ENCODE measurements around the gene NOL12.
"Not testable (repeated sequence)": the region's sequence is repeated elsewhere in the genome, so short reads cannot be mapped to it uniquely, and the experiment has no call there.

NOL12 gene

GRCh38 chr22:37654563-37655251 lies 31.4 kb upstream of the NOL12 start:
- TF ChIP-seq CTCF (conservative IDR thresholded peaks at IDR 0.05), result no peak
- no peak overlapping the region for H3K27ac ChIP-seq

- no peak overlapping the region for H3K27ac ChIP-seq
- TF ChIP-seq CTCF (conservative IDR thresholded peaks at IDR 0.05), result no peak
Observed at GRCh38 chr22:37655252-37655563, 30.9 kb upstream of the NOL12 start.

- not testable (repeated sequence) for H3K27ac ChIP-seq
Observed at GRCh38 chr22:37656583-37656982, 29.6 kb upstream of the NOL12 start.

- peak overlapping the region; percentile 77 for H3K27ac ChIP-seq
- TF ChIP-seq CTCF (conservative IDR thresholded peaks at IDR 0.05), result no peak
Observed at GRCh38 chr22:37657590-37658132, 28.5 kb upstream of the NOL12 start.

- no peak for TF ChIP-seq CTCF (conservative IDR thresholded peaks at IDR 0.05)
- peak within 1 kb of the TSS; percentile 77 for H3K27ac ChIP-seq
Observed at GRCh38 chr22:37658133-37659065, 27.7 kb upstream of the NOL12 start, which contains the start of gene PDXP. TSS of gene PDXP (plus strand) at chr22:37658723. CDS start at chr22:37658783, 60 bp downstream.

GRCh38 chr22:37659066-37659896 lies 26.9 kb upstream of the NOL12 start:
- no peak for TF ChIP-seq CTCF (conservative IDR thresholded peaks at IDR 0.05)
- peak overlapping the region; percentile 77 for H3K27ac ChIP-seq

- TF ChIP-seq CTCF (conservative IDR thresholded peaks at IDR 0.05), result no peak
- peak overlapping the region; percentile 77; the same call in 1 of the 2 replicates for H3K27ac ChIP-seq
Observed at GRCh38 chr22:37659897-37660708, 26.0 kb upstream of the NOL12 start.

Measured in VCaP (cell line).